C4-2B (cell line): ENCODE data around the gene DNAJC12.

Experiments
- CTCF ChIP-seq: fragments of 450-650 bp; conservative IDR thresholded peaks from 2 replicates; pipeline ENCODE4 v1.5.1; 2017; ENCODE audit warnings: mild to moderate bottlenecking
- ZFX ChIP-seq: fragments of 450-650 bp; IDR thresholded peaks from 2 replicates; pipeline ENCODE4 v1.6.1; 2017

- TF ChIP-seq CTCF, result no peak
- no peak for TF ChIP-seq ZFX
These were observed 55.5 kb downstream of the DNAJC12 start for GRCh38 chr10:67782530-67782929.
